GM21515 (cell line): ENCODE measurements around the gene NEB.

Experiments used
- ATAC-seq: cut with Tn5 transposase; IDR thresholded peaks from one replicate; pipeline ENCODE4 v1.9.1; 2021; ENCODE audit not compliant: unreplicated experiment

Gene NEB

GRCh38 chr2:151733771-151734672 lies at the start of gene NEB:
TSS of gene NEB (minus strand) at chr2:151734476. CDS start at chr2:151733156, 1,320 bp downstream.
- ATAC-seq, result no peak

- no peak for ATAC-seq
Observed at GRCh38 chr2:151783133-151783520, 48.9 kb upstream of the NEB start.

GRCh38 chr2:151782378-151783132 lies 48.3 kb upstream of the NEB start:
- ATAC-seq, result no peak

GRCh38 chr2:151781642-151782041 lies 47.4 kb upstream of the NEB start:
- no peak for ATAC-seq

- no peak for ATAC-seq
Observed at GRCh38 chr2:151780938-151781337, 46.7 kb upstream of the NEB start.

- no peak for ATAC-seq
Observed at GRCh38 chr2:151777935-151778334, 43.7 kb upstream of the NEB start.

- no peak for ATAC-seq
Observed at GRCh38 chr2:151777487-151777886, 43.2 kb upstream of the NEB start.

- no peak for ATAC-seq
Observed at GRCh38 chr2:151776367-151776766, 42.1 kb upstream of the NEB start.

- ATAC-seq, result no peak
Observed at GRCh38 chr2:151775057-151775740, 40.9 kb upstream of the NEB start.

- no peak for ATAC-seq
Observed at GRCh38 chr2:151774506-151774905, 40.2 kb upstream of the NEB start.

GRCh38 chr2:151771599-151772358 lies 37.5 kb upstream of the NEB start:
- peak; percentile 97 for ATAC-seq

- ATAC-seq, result peak; percentile 31
Observed at GRCh38 chr2:151770995-151771394, 36.7 kb upstream of the NEB start.

- no peak for ATAC-seq
Observed at GRCh38 chr2:151769606-151770005, 35.3 kb upstream of the NEB start.

GRCh38 chr2:151767536-151767935 lies 33.3 kb upstream of the NEB start:
- ATAC-seq, result no peak

GRCh38 chr2:151766437-151767153 lies 32.3 kb upstream of the NEB start:
- peak; percentile 33 for ATAC-seq

GRCh38 chr2:151765760-151766410 lies 31.6 kb upstream of the NEB start:
- no peak for ATAC-seq

- no peak for ATAC-seq
Observed at GRCh38 chr2:151762694-151763093, 28.4 kb upstream of the NEB start.

- ATAC-seq, result no peak
Observed at GRCh38 chr2:151761687-151762086, 27.4 kb upstream of the NEB start.

GRCh38 chr2:151761193-151761592 lies 26.9 kb upstream of the NEB start:
- ATAC-seq, result no peak
